Kidney epithelial cell (primary cell): Measurements from ENCODE around the gene FBXO44. TPM values are rescaled to one million over a fixed set of nuclear protein-coding genes. Genes with fewer than 3 reads are reported as not detected.

ENCODE experiments used
- DNase-seq: peaks from one replicate; pipeline ENCODE4 v3.0.0-alpha.2; 2010; ENCODE audit warnings: low read depth
- H3K27me3 ChIP-seq: 2 replicates; pipeline ENCODE4 v1.6.0; 2011; ENCODE audit warnings: low read length; ENCODE audit not compliant: control insufficient read depth, insufficient read depth
- H3K36me3 ChIP-seq: 2 replicates; pipeline ENCODE4 v1.5.1; 2011; ENCODE audit warnings: low read length; ENCODE audit not compliant: control insufficient read depth, insufficient read depth
- H3K4me3 ChIP-seq: 2 replicates; pipeline ENCODE4 v1.5.1; 2011; ENCODE audit warnings: low read depth, mild to moderate bottlenecking, control low read depth, low read length
- CTCF ChIP-seq: IDR thresholded peaks from 2 replicates; pipeline ENCODE4 v1.5.1; 2011; ENCODE audit warnings: mild to moderate bottlenecking, moderate library complexity, low read length, control low read depth, inconsistent platforms; ENCODE audit not compliant: insufficient read depth, poor library complexity, severe bottlenecking
- total RNA-seq: library from RNA; depleted of rRNA; stranded (reverse); fragments of >200 nt; gene quantifications from 2 replicates; pipeline ENCODE4 v1.2.3, GENCODE V29; 2015

Gene FBXO44
- total RNA-seq, 1 donor from 2014 or later, result 14.4 TPM

- no peaks in the 10 kb centered on the region for H3K27me3 ChIP-seq
- no peaks in the 10 kb centered on the region for H3K36me3 ChIP-seq
- no peak for TF ChIP-seq CTCF
- no peak for DNase-seq
- peak overlapping the region; percentile 50 for H3K4me3 ChIP-seq
These were observed 9.8 kb downstream of the FBXO44 start for GRCh38 chr1:11664336-11665065.

- no peak for TF ChIP-seq CTCF
- DNase-seq, result no peak
- peaks cover 1% of the 10 kb centered on the region for H3K36me3 ChIP-seq
These were observed 13.8 kb downstream of the FBXO44 start for GRCh38 chr1:11668516-11668915.

GRCh38 chr1:11670747-11671146 is 16.1 kb downstream of the FBXO44 start:
- H3K27me3 ChIP-seq, result no peaks in the 10 kb centered on the region
- peaks cover 3% of the 10 kb centered on the region for H3K36me3 ChIP-seq
- no peak for TF ChIP-seq CTCF
- no peak for DNase-seq
- H3K4me3 ChIP-seq, result no peak overlapping the region

More at GRCh38 chr1:11668516-11668915, 13.8 kb downstream of the FBXO44 start:
- Histone ChIP-seq H3K27me3 (no peaks in the 10 kb centered on the region), H3K4me3 (no peak overlapping the region)

- H3K27me3 ChIP-seq, result no peaks in the 10 kb centered on the region
- TF ChIP-seq CTCF, result no peak
- no peak overlapping the region for H3K4me3 ChIP-seq
- peaks cover 3% of the 10 kb centered on the region for H3K36me3 ChIP-seq
- no peak for DNase-seq
These were observed 16.5 kb downstream of the FBXO44 start for GRCh38 chr1:11671205-11671543.

GRCh38 chr1:11671544-11672286 is 17.0 kb downstream of the FBXO44 start:
- no peak for DNase-seq
- Histone ChIP-seq H3K36me3 (peaks cover 3% of the 10 kb centered on the region), H3K27me3 (no peaks in the 10 kb centered on the region), H3K4me3 (no peak overlapping the region)
- no peak for TF ChIP-seq CTCF
